ENCODE data around the gene SEMA4C.

DNA sequence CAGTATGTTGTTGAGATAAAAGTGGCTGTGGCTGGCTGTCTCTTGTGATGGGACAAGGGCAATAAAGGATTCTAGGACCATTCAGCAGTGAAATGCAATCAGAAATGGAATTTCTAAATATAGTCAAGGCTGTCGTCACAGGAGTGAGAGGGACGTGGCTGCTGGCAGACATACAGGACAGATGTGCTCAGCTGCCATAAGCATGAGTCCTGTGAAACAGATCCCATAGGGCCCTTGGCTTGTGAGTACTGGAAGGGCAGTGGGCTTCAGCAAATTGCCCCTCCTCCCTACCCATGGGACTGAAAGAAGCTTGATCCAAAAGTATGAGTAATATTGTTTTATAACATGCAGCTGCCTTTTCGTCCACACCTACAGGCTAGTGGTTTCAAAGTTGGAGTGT is 58.0 kb downstream of the SEMA4C start:
- TF ChIP-seq POLR2A (IDR thresholded peaks at IDR 0.05; ENCODE audit: low read length) (no peak), GATA1 (IDR thresholded peaks at IDR 0.05; ENCODE audit: low read depth, low read length) (no peak)
